Thyroid gland (tissue), 4 donors: ENCODE measurements around the gene NUDT13. TPM values are rescaled to one million over a fixed set of nuclear protein-coding genes. Genes with fewer than 3 reads are reported as not detected.

Experiments
- DNase-seq, 2 donors: peaks; one replicate each; pipeline ENCODE4 v3.0.0-alpha.2; 2019
- H3K27ac ChIP-seq, 3 donors: fragments of 200-600 bp; sonication (generic); 1 replicate in 2 of 3; 2 replicates in 1 of 3; pipeline ENCODE4 v1.5.1; 2016 to 2019; ENCODE audit warnings: mild to moderate bottlenecking in 1 of 3, moderate library complexity in 1 of 3
- H3K27me3 ChIP-seq: fragments of 200-600 bp; sonication (generic); one replicate; pipeline ENCODE4 v1.5.1; 2019
- H3K36me3 ChIP-seq, 2 donors: fragments of 200-600 bp; sonication (generic); one replicate each; pipeline ENCODE4 v1.5.1; 2016 to 2019
- H3K4me1 ChIP-seq, 2 donors: fragments of 200-600 bp; sonication (generic); one replicate each; pipeline ENCODE4 v1.5.1; 2017 to 2019
- H3K4me3 ChIP-seq, 3 donors: fragments of 200-600 bp; sonication (generic); replicated peaks in 1 of 3; 1 replicate in 2 of 3; 2 replicates in 1 of 3; pipeline ENCODE4 v1.5.1; 2016; ENCODE audit warnings: mild to moderate bottlenecking in 1 of 3
- H3K9me3 ChIP-seq: fragments of 200-600 bp; sonication (generic); one replicate; pipeline ENCODE4 v1.5.1; 2017
- POLR2A ChIP-seq, 2 donors: fragments of 450-650 bp; IDR thresholded peaks; one replicate each; pipeline ENCODE4 v1.6.1; 2017; ENCODE audit warnings: antibody characterized with exemption in 2 of 2, mild to moderate bottlenecking in 2 of 2, moderate library complexity in 1 of 2
- whole genome bisulfite sequencing, 2 donors: methylation state at CpG; one replicate each; pipeline ENCODE4 v1.1.5; 2017; 5-methylcytosine and 5-hydroxymethylcytosine counted together
- intact Hi-C: fragments of 100-400 bp; cut with DNase I; formaldehyde crosslinking; loops from one replicate; pipeline ENCODE4 v1.15.1; 2023
- small RNA-seq: library from RNA; depleted of rRNA; stranded (forward); fragments of <200 nt; gene quantifications from one replicate; pipeline ENCODE3, GENCODE V24; 2016
- total RNA-seq, 4 donors: library from RNA; depleted of rRNA; stranded (reverse); fragments of >200 nt; gene quantifications; one replicate each; pipeline ENCODE4 v1.2.3, GENCODE V29; 2016
- TF ChIP-seq, protein P1 (sequence below), 6 experiments: fragments of 200-600 bp in 3 of 6; fragments of 450-650 bp in 3 of 6; sonication (generic) in 3 of 6; IDR thresholded peaks; one replicate each; pipeline ENCODE4 v1.5.1; 2016 to 2019; ENCODE audit warnings: antibody characterized with exemption in 6 of 6, mild to moderate bottlenecking in 2 of 6, inconsistent platforms in 1 of 6, moderate library complexity in 1 of 6

The NUDT13 gene
- total RNA-seq, 4 donors from 2014 or later = 1.9 to 4.1 (median 3.6) TPM

DNA sequence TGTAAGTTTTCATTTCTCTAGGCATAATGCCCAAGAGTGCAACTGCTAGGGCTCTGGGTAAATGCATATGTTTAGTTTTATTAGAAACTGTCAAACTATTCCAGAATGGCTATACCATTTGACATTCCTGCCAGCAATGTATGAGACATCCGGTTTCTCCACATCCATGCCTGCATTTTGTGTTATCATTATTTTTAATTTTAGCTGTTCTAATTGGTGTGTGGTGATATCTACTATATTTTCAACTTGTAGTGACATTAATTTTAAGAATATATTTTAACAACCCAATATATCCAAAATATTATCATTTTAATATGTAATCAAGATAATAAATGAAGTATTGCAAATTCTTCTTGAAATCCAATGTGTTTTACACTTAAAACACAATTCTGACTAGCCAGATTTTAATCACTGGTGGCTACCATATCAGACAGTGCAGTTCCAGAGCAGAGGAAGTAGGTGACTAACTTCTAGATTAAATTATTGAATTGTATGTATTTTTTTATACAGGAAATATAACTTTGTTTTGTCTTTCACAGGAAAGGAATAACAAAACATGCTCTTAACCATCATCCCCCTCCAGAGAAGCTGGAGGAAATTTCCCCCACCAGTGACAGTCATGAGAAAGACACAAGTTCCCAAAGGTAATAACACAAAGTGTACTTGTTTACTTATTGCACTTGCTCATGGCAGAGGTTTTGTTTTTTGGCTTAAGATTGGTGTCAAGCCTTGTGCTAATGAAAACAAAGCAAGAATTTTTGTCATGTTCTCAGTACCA, 64.1 kb downstream of the NUDT13 start:
- intact Hi-C loops = loop anchor here (10.0 kb wide), 1 partner anchor 810 kb away; no protein-coding TSS in a partner anchor
- no peaks in the 10 kb centered on the region for H3K4me1 ChIP-seq
- DNase-seq = no peak
- no peaks in the 10 kb centered on the region for H3K27me3 ChIP-seq
- WGBS, 2 donors = 98% methylated on average over 1 of the region's 1 CpG
- H3K36me3 ChIP-seq = peaks cover 0 to 5% of the 10 kb centered on the region in 2 donors
- H3K27ac ChIP-seq = no peak overlapping the region
- no peak overlapping the region for H3K4me3 ChIP-seq
- no peaks in the 10 kb centered on the region for H3K9me3 ChIP-seq
- TF ChIP-seq, protein P1, sequence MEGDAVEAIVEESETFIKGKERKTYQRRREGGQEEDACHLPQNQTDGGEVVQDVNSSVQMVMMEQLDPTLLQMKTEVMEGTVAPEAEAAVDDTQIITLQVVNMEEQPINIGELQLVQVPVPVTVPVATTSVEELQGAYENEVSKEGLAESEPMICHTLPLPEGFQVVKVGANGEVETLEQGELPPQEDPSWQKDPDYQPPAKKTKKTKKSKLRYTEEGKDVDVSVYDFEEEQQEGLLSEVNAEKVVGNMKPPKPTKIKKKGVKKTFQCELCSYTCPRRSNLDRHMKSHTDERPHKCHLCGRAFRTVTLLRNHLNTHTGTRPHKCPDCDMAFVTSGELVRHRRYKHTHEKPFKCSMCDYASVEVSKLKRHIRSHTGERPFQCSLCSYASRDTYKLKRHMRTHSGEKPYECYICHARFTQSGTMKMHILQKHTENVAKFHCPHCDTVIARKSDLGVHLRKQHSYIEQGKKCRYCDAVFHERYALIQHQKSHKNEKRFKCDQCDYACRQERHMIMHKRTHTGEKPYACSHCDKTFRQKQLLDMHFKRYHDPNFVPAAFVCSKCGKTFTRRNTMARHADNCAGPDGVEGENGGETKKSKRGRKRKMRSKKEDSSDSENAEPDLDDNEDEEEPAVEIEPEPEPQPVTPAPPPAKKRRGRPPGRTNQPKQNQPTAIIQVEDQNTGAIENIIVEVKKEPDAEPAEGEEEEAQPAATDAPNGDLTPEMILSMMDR (IDR thresholded peaks at IDR 0.05) = no peak
- no peak for TF ChIP-seq POLR2A (IDR thresholded peaks at IDR 0.05)

Small RNAs within 50 kb of the gene (small RNA-seq; reads per million reads assigned to genes)
- not detected for gene RF00019
- 0.56 reads per million for gene SNORA11F

Other genes with a start within 250 kb of the NUDT13 start
- gene OIT3, start 216.7 kb upstream of the NUDT13 start, total RNA-seq = under 1 TPM in 1 of 4 donors, not detected in 3; 0.27 TPM
- not detected for gene PLA2G12B, start 155.6 kb upstream of the NUDT13 start, total RNA-seq
- gene P4HA1, start 13.6 kb upstream of the NUDT13 start, total RNA-seq = 10 to 100 TPM; 21.8 to 29.1 (median 24.6) TPM
- gene ECD, start 57.6 kb downstream of the NUDT13 start, total RNA-seq = 10 to 100 TPM; 31.3 to 44.4 (median 37.0) TPM
- gene FAM149B1, start 57.7 kb downstream of the NUDT13 start, total RNA-seq = 10 to 100 TPM; 20.2 to 21.4 (median 20.9) TPM
- 10 to 100 TPM; 15.2 to 21.0 (median 18.7) TPM for gene DNAJC9, start 136.8 kb downstream of the NUDT13 start, total RNA-seq
- 10 to 100 TPM; 41.8 to 57.6 (median 53.1) TPM for gene MRPS16, start 142.2 kb downstream of the NUDT13 start, total RNA-seq
- gene CFAP70, start 248.4 kb downstream of the NUDT13 start, total RNA-seq = 10 to 100 TPM in 3 of 4 donors, 1 to 10 TPM in 1; 9.9 to 12.5 (median 11.7) TPM